SK-N-SH (cell line): ENCODE measurements around the gene ENDOD1. TPM values are rescaled to one million over a fixed set of nuclear protein-coding genes. Genes with fewer than 3 reads are reported as not detected.
A peak's percentile ranks its signal among the peaks of the same experiment; 100 is the strongest.

Source experiments
- CTCF ChIA-PET: fragments of 300-600, 350-600 bp; formaldehyde crosslinking; extraction: SDS; loops from one replicate; lab custom pipeline; 2021; lab: Yijun Ruan, JAX
- POLR2A ChIA-PET: fragments of 350-600 bp; sonication (Branson Sonifier 250); formaldehyde crosslinking; extraction: SDS; loops from one replicate; lab custom pipeline; 2020; ENCODE audit warnings: antibody characterized with exemption, inconsistent platforms; lab: Yijun Ruan, JAX
- DNase-seq: peaks from one replicate; pipeline ENCODE4 v3.0.0; 2012
- H2AFZ ChIP-seq: fragments of 200-600 bp; sonication (generic); 2 replicates; pipeline ENCODE4 v1.8.1; 2016; ENCODE audit warnings: antibody characterized with exemption, mild to moderate bottlenecking, low read depth
- H3F3A ChIP-seq: fragments of 200-600 bp; sonication (generic); replicated peaks from 2 replicates; pipeline ENCODE3; 2016; ENCODE audit warnings: antibody characterized with exemption, mild to moderate bottlenecking; ENCODE audit not compliant: insufficient read depth
- H3K27ac ChIP-seq, 2 experiments: fragments of 200-500 bp in 1 of 2; fragments of 200-600 bp in 1 of 2; sonication (Bioruptor generic) in 1 of 2; sonication (generic), shearing (Covaris generic) in 1 of 2; 2 replicates each; pipeline versions ENCODE4 v1.5.1 to v1.6.1; 2014 to 2016; ENCODE audit warnings: low read depth in 2 of 2, inconsistent platforms in 1 of 2, low read length in 1 of 2, mild to moderate bottlenecking in 1 of 2, mixed read lengths in 1 of 2
- H3K27me3 ChIP-seq: fragments of 200-600 bp; sonication (generic), shearing (Covaris generic); 2 replicates; pipeline ENCODE4 v1.6.1; 2016; ENCODE audit warnings: mixed run types; ENCODE audit not compliant: insufficient read depth
- H3K36me3 ChIP-seq, 2 experiments: fragments of 200-500 bp in 1 of 2; fragments of 200-600 bp in 1 of 2; sonication (Bioruptor generic) in 1 of 2; sonication (generic) in 1 of 2; replicated peaks in 1 of 2; 2 replicates each; pipeline versions ENCODE3 to v1.5.1; 2014 to 2016; ENCODE audit warnings: low read length in 1 of 2, mild to moderate bottlenecking in 1 of 2; ENCODE audit not compliant: insufficient read depth in 2 of 2, control insufficient read depth in 1 of 2
- H3K4me1 ChIP-seq, 2 experiments: fragments of 200-500 bp in 1 of 2; fragments of 200-600 bp in 1 of 2; sonication (Bioruptor generic) in 1 of 2; sonication (generic), shearing (Covaris generic) in 1 of 2; 2 replicates each; pipeline versions ENCODE4 v1.5.1 to v1.6.1; 2014 to 2016; ENCODE audit warnings: low read depth in 1 of 2, low read length in 1 of 2, mixed run types in 1 of 2; ENCODE audit not compliant: insufficient read depth in 2 of 2, control insufficient read depth in 1 of 2
- H3K4me2 ChIP-seq: fragments of 200-600 bp; sonication (generic), shearing (Covaris generic); 2 replicates; pipeline ENCODE4 v1.6.1; 2017; ENCODE audit warnings: mixed run types
- H3K4me3 ChIP-seq, 2 experiments: fragments of 200-500 bp in 1 of 2; fragments of 200-600 bp in 1 of 2; sonication (Bioruptor generic) in 1 of 2; sonication (generic), shearing (Covaris generic) in 1 of 2; 2 replicates each; pipeline versions ENCODE4 v1.5.1 to v1.8.1; 2014 to 2016; ENCODE audit warnings: low read depth in 2 of 2, inconsistent platforms in 1 of 2, low read length in 1 of 2, mild to moderate bottlenecking in 1 of 2, mixed read lengths in 1 of 2, moderate library complexity in 1 of 2
- H3K79me2 ChIP-seq: fragments of 200-600 bp; sonication (generic); 2 replicates; pipeline ENCODE4 v1.8.1; 2017; ENCODE audit warnings: mild to moderate bottlenecking; ENCODE audit not compliant: insufficient read depth
- H3K9ac ChIP-seq: fragments of 200-600 bp; sonication (generic); 2 replicates; pipeline ENCODE4 v1.6.1; 2017; ENCODE audit warnings: mixed run types
- H3K9me2 ChIP-seq: fragments of 200-600 bp; sonication (generic); 2 replicates; pipeline ENCODE4 v1.6.1; 2017; ENCODE audit warnings: mixed run types
- H3K9me3 ChIP-seq: fragments of 200-600 bp; sonication (generic); 2 replicates; pipeline ENCODE4 v1.6.1; 2017; ENCODE audit warnings: mixed run types, mild to moderate bottlenecking, moderate library complexity
- H4K20me1 ChIP-seq: fragments of 200-600 bp; sonication (generic); 2 replicates; pipeline ENCODE4 v1.6.1; 2017; ENCODE audit warnings: mild to moderate bottlenecking, mixed run types; ENCODE audit not compliant: insufficient read depth
- CHD2 ChIP-seq: fragments of 150-350 bp; IDR thresholded peaks from 2 replicates; pipeline ENCODE4 v1.6.1; 2018; ENCODE audit warnings: low read length; ENCODE audit not compliant: partially characterized antibody
- EP300 ChIP-seq, 2 experiments: IDR thresholded peaks; 2 replicates each; pipeline versions ENCODE4 v1.4.0 to v1.6.1; 2012; ENCODE audit warnings: borderline replicate concordance in 1 of 2, low read depth in 1 of 2, low read length in 1 of 2
- EZH2phosphoT487 ChIP-seq: fragments of 200-600 bp; sonication (generic); IDR thresholded peaks from 2 replicates; pipeline ENCODE4 v1.6.1; 2017; ENCODE audit warnings: low read depth, mixed run types, mild to moderate bottlenecking, antibody characterized with exemption, moderate library complexity, borderline replicate concordance
- FOSL2 ChIP-seq: IDR thresholded peaks from 2 replicates; pipeline ENCODE4 v1.4.0; 2012; ENCODE audit warnings: low read depth, mild to moderate bottlenecking, moderate library complexity, borderline replicate concordance
- JUND ChIP-seq: IDR thresholded peaks from 2 replicates; pipeline ENCODE4 v1.4.0; 2012
- MXI1 ChIP-seq: IDR thresholded peaks from 2 replicates; pipeline ENCODE4 v1.6.1; 2012; ENCODE audit warnings: mild to moderate bottlenecking, low read depth, low read length, improper control_type of control experiment
- NFIC ChIP-seq: IDR thresholded peaks from 2 replicates; pipeline ENCODE4 v1.4.0; 2012; ENCODE audit warnings: borderline replicate concordance
- NRF1 ChIP-seq: IDR thresholded peaks from 2 replicates; pipeline ENCODE4 v1.6.1; 2012; ENCODE audit warnings: low read depth, mild to moderate bottlenecking, low read length
- POLR2AphosphoS5 ChIP-seq: IDR thresholded peaks from 2 replicates; pipeline ENCODE4 v1.6.1; 2012; ENCODE audit warnings: low read depth, low read length
- RFX5 ChIP-seq: IDR thresholded peaks from 2 replicates; pipeline ENCODE4 v1.6.1; 2012; ENCODE audit warnings: mild to moderate bottlenecking, improper control_type of control experiment, low read length
- RXRA ChIP-seq: IDR thresholded peaks from 2 replicates; pipeline ENCODE4 v1.4.0; 2012; ENCODE audit warnings: low read depth, mild to moderate bottlenecking, borderline replicate concordance
- SMC3 ChIP-seq: IDR thresholded peaks from 2 replicates; pipeline ENCODE4 v1.6.1; 2012; ENCODE audit warnings: low read depth, low read length, improper control_type of control experiment
- TAF1 ChIP-seq: IDR thresholded peaks from 2 replicates; pipeline ENCODE4 v1.6.1; 2012; ENCODE audit warnings: low read depth, mild to moderate bottlenecking, low read length, moderate library complexity, borderline replicate concordance
- TCF12 ChIP-seq: IDR thresholded peaks from 2 replicates; pipeline ENCODE4 v1.4.0; 2012
- WGBS: methylation state at CpG from one replicate; pipeline ENCODE4 v1.1.6; 2017; ENCODE audit warnings: low lambda C conversion rate; 5-methylcytosine and 5-hydroxymethylcytosine counted together
- polyA plus RNA-seq, 3 experiments: library from polyadenylated mRNA; depleted of rRNA; stranded (reverse); fragments of >200 nt; gene quantifications; 2 replicates each; pipeline ENCODE4 v1.2.3, GENCODE V29; 2012
- TF ChIP-seq, protein P1 (sequence below): fragments of 150-350 bp; IDR thresholded peaks from 2 replicates; pipeline ENCODE4 v1.6.1; 2017; ENCODE audit warnings: antibody characterized with exemption, low read length, low read depth, borderline replicate concordance
- TF ChIP-seq, protein P2 (sequence below): IDR thresholded peaks from 2 replicates; pipeline ENCODE4 v1.4.0; 2012; ENCODE audit warnings: low read depth, borderline replicate concordance
- TF ChIP-seq, protein P3 (sequence below): IDR thresholded peaks from 2 replicates; pipeline ENCODE4 v1.4.0; 2012; ENCODE audit warnings: low read depth, borderline replicate concordance
- TF ChIP-seq, protein P4 (sequence below): IDR thresholded peaks from 2 replicates; pipeline ENCODE4; 2012
- TF ChIP-seq, protein P5 (sequence below): fragments of 200-600 bp; sonication (generic); IDR thresholded peaks from 2 replicates; pipeline ENCODE4 v1.6.1; 2017; ENCODE audit warnings: antibody characterized with exemption, mild to moderate bottlenecking, moderate library complexity
- TF ChIP-seq, protein P6 (sequence below): IDR thresholded peaks from 2 replicates; pipeline ENCODE4 v1.4.0; 2012; ENCODE audit warnings: low read depth
- TF ChIP-seq, protein P7 (sequence below): IDR thresholded peaks from 2 replicates; pipeline ENCODE4 v1.6.1; 2012; ENCODE audit warnings: mild to moderate bottlenecking, low read depth, low read length, moderate library complexity

ENDOD1 gene
- polyA plus RNA-seq, 1 of the 3 experiments (the other 2 are of a cell fraction), result 15.0 TPM

DNA sequence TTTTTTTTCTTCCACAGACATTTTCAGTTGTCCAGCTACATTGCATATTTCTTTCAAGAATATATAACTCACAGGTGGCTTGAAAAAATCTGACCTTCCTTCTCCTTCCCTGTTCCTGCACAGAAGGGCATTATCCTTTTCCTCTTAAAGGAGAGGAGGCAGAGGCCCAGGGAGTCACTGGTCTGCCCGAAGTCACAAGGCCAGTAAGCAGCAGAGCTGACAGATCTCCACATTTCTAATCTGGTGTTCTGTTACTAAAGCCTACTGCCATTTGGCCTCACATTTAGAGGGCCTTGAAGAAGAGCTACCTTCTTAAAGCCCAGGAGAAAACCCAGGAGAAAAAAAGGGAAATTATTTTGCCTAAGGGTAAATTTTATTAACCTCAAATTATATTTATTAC is 12.3 kb downstream of the ENDOD1 start (continued):
- TF ChIP-seq, protein P1, sequence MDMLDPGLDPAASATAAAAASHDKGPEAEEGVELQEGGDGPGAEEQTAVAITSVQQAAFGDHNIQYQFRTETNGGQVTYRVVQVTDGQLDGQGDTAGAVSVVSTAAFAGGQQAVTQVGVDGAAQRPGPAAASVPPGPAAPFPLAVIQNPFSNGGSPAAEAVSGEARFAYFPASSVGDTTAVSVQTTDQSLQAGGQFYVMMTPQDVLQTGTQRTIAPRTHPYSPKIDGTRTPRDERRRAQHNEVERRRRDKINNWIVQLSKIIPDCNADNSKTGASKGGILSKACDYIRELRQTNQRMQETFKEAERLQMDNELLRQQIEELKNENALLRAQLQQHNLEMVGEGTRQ, result no peak
- TF ChIP-seq MXI1 (no peak), TCF12 (no peak), FOSL2 (no peak), EZH2phosphoT487 (no peak), EP300 (IDR thresholded peaks at IDR 0.05; ENCODE audit: borderline replicate concordance in 1 of 2, low read depth in 1 of 2, low read length in 1 of 2) (no peak), RFX5 (no peak), CHD2 (no peak)
- TF ChIP-seq, protein P2, sequence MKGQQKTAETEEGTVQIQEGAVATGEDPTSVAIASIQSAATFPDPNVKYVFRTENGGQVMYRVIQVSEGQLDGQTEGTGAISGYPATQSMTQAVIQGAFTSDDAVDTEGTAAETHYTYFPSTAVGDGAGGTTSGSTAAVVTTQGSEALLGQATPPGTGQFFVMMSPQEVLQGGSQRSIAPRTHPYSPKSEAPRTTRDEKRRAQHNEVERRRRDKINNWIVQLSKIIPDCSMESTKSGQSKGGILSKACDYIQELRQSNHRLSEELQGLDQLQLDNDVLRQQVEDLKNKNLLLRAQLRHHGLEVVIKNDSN, result no peak

DNA sequence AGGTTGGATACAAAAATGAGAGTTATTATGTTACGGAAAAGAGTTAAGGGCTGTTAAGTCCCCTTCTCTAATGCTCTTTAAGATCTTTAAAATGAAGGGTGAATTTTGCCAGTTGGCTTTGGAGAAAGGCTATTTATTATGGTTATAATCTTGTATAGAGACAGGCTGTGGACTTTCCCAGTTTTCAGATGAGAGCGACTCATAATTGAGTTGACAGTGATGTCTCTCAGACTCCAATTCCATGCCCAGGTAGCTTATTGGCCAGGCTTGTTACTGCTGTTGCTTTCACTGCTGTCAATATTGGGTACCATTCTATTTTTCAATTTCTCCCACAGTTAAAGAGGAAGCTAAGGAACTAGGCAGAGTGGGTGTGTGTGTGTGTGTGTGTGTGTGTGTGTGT is 13.1 kb downstream of the ENDOD1 start:
- H3K4me1 ChIP-seq, result peaks cover 0 to 10% of the 10 kb centered on the region in 2 experiments; a peak in 2 of 4 replicates
- H3K27me3 ChIP-seq, result no peaks in the 10 kb centered on the region
- no peaks in the 10 kb centered on the region for H3K36me3 ChIP-seq
- no peaks in the 10 kb centered on the region for H3K9me2 ChIP-seq
- no peaks in the 10 kb centered on the region; the same call in 1 of the 2 replicates for H3K79me2 ChIP-seq
- no peaks in the 10 kb centered on the region for H3K9me3 ChIP-seq
- CTCF ChIA-PET, result interaction anchor here (0.7 to 4.7 kb wide), 7 partner anchors 11 to 686 kb away, joined by 3 to 24 read pairs (median 3); partner anchors contain the start of gene SRSF8
- H3K27ac ChIP-seq, result no peak overlapping the region
- no peak overlapping the region for H3K4me2 ChIP-seq
- H4K20me1 ChIP-seq, result no peaks in the 10 kb centered on the region
- 94% methylated on average over 2 of the region's 2 CpGs for WGBS
- no peak for DNase-seq
- H3K4me3 ChIP-seq, result no peak overlapping the region
- H3F3A ChIP-seq, result no peaks in the 10 kb centered on the region
- no peak overlapping the region for H3K9ac ChIP-seq
- H2AFZ ChIP-seq, result no peak overlapping the region
- POLR2A ChIA-PET, result interaction anchor here (1.2 kb wide), 1 partner anchor 12 kb away, joined by 4 read pairs; no protein-coding TSS in a partner anchor
- TF ChIP-seq JUND (0 out of 2 replicates have a peak, but pooled peaks have one; percentile 15), SMC3 (no peak), TAF1 (no peak), RXRA (no peak), NFIC (no peak), RFX5 (no peak), TCF12 (peak; percentile 69), NRF1 (no peak), POLR2AphosphoS5 (no peak), EZH2phosphoT487 (no peak)
- TF ChIP-seq, protein P3, sequence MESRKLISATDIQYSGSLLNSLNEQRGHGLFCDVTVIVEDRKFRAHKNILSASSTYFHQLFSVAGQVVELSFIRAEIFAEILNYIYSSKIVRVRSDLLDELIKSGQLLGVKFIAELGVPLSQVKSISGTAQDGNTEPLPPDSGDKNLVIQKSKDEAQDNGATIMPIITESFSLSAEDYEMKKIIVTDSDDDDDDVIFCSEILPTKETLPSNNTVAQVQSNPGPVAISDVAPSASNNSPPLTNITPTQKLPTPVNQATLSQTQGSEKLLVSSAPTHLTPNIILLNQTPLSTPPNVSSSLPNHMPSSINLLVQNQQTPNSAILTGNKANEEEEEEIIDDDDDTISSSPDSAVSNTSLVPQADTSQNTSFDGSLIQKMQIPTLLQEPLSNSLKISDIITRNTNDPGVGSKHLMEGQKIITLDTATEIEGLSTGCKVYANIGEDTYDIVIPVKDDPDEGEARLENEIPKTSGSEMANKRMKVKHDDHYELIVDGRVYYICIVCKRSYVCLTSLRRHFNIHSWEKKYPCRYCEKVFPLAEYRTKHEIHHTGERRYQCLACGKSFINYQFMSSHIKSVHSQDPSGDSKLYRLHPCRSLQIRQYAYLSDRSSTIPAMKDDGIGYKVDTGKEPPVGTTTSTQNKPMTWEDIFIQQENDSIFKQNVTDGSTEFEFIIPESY, result no peak
- TF ChIP-seq, protein P4, sequence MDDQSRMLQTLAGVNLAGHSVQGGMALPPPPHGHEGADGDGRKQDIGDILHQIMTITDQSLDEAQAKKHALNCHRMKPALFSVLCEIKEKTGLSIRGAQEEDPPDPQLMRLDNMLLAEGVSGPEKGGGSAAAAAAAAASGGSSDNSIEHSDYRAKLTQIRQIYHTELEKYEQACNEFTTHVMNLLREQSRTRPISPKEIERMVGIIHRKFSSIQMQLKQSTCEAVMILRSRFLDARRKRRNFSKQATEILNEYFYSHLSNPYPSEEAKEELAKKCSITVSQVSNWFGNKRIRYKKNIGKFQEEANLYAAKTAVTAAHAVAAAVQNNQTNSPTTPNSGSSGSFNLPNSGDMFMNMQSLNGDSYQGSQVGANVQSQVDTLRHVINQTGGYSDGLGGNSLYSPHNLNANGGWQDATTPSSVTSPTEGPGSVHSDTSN, result peak; percentile 79
- TF ChIP-seq, protein P5, sequence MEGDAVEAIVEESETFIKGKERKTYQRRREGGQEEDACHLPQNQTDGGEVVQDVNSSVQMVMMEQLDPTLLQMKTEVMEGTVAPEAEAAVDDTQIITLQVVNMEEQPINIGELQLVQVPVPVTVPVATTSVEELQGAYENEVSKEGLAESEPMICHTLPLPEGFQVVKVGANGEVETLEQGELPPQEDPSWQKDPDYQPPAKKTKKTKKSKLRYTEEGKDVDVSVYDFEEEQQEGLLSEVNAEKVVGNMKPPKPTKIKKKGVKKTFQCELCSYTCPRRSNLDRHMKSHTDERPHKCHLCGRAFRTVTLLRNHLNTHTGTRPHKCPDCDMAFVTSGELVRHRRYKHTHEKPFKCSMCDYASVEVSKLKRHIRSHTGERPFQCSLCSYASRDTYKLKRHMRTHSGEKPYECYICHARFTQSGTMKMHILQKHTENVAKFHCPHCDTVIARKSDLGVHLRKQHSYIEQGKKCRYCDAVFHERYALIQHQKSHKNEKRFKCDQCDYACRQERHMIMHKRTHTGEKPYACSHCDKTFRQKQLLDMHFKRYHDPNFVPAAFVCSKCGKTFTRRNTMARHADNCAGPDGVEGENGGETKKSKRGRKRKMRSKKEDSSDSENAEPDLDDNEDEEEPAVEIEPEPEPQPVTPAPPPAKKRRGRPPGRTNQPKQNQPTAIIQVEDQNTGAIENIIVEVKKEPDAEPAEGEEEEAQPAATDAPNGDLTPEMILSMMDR, result no peak
- TF ChIP-seq, protein P6, sequence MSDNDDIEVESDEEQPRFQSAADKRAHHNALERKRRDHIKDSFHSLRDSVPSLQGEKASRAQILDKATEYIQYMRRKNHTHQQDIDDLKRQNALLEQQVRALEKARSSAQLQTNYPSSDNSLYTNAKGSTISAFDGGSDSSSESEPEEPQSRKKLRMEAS, result no peak
- TF ChIP-seq, protein P7, sequence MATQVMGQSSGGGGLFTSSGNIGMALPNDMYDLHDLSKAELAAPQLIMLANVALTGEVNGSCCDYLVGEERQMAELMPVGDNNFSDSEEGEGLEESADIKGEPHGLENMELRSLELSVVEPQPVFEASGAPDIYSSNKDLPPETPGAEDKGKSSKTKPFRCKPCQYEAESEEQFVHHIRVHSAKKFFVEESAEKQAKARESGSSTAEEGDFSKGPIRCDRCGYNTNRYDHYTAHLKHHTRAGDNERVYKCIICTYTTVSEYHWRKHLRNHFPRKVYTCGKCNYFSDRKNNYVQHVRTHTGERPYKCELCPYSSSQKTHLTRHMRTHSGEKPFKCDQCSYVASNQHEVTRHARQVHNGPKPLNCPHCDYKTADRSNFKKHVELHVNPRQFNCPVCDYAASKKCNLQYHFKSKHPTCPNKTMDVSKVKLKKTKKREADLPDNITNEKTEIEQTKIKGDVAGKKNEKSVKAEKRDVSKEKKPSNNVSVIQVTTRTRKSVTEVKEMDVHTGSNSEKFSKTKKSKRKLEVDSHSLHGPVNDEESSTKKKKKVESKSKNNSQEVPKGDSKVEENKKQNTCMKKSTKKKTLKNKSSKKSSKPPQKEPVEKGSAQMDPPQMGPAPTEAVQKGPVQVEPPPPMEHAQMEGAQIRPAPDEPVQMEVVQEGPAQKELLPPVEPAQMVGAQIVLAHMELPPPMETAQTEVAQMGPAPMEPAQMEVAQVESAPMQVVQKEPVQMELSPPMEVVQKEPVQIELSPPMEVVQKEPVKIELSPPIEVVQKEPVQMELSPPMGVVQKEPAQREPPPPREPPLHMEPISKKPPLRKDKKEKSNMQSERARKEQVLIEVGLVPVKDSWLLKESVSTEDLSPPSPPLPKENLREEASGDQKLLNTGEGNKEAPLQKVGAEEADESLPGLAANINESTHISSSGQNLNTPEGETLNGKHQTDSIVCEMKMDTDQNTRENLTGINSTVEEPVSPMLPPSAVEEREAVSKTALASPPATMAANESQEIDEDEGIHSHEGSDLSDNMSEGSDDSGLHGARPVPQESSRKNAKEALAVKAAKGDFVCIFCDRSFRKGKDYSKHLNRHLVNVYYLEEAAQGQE, result no peak
